ENCODE results near the gene CCDC88C.
A peak's percentile ranks its signal among the peaks of the same experiment; 100 is the strongest.
"Not testable (repeated sequence)": the region's sequence is repeated elsewhere in the genome, so short reads cannot be mapped to it uniquely, and the experiment has no call there.

CCDC88C gene

DNA sequence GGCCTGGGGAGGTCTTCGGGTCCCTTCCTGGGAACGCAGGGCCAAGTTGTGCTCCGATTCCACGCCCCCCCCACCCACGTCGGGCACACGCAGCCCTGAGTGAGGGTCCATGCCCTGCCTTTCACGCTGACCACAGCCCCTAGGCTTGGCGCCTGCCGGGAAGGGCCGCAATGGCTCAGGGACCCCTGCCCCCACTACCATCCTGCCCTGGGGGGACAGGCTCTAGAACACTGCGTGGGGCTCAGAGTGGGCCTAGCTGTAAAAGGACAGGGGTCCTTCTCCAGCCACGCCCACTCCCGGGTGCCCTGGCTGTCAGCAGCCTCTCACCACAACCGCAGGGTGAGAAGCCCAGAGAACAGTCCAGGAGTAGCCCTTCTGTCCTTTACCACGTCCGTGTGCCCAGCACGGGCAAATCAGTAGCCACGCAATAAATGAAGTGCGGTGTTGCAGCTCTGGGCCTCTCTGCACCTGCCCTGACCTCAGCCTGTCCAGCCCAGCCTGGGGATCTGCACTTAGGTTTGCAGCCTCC, 163.8 kb downstream of the CCDC88C start:
- no peak for DNase-seq (ENCODE audit: low read depth)
- TF ChIP-seq, protein P1, sequence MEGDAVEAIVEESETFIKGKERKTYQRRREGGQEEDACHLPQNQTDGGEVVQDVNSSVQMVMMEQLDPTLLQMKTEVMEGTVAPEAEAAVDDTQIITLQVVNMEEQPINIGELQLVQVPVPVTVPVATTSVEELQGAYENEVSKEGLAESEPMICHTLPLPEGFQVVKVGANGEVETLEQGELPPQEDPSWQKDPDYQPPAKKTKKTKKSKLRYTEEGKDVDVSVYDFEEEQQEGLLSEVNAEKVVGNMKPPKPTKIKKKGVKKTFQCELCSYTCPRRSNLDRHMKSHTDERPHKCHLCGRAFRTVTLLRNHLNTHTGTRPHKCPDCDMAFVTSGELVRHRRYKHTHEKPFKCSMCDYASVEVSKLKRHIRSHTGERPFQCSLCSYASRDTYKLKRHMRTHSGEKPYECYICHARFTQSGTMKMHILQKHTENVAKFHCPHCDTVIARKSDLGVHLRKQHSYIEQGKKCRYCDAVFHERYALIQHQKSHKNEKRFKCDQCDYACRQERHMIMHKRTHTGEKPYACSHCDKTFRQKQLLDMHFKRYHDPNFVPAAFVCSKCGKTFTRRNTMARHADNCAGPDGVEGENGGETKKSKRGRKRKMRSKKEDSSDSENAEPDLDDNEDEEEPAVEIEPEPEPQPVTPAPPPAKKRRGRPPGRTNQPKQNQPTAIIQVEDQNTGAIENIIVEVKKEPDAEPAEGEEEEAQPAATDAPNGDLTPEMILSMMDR (IDR thresholded peaks at IDR 0.05; ENCODE audit: low read depth, low read length, missing control alignments): no peak
- peak overlapping the region; percentile 51 for H3K4me3 ChIP-seq (ENCODE audit: low read depth, low read length)

DNA sequence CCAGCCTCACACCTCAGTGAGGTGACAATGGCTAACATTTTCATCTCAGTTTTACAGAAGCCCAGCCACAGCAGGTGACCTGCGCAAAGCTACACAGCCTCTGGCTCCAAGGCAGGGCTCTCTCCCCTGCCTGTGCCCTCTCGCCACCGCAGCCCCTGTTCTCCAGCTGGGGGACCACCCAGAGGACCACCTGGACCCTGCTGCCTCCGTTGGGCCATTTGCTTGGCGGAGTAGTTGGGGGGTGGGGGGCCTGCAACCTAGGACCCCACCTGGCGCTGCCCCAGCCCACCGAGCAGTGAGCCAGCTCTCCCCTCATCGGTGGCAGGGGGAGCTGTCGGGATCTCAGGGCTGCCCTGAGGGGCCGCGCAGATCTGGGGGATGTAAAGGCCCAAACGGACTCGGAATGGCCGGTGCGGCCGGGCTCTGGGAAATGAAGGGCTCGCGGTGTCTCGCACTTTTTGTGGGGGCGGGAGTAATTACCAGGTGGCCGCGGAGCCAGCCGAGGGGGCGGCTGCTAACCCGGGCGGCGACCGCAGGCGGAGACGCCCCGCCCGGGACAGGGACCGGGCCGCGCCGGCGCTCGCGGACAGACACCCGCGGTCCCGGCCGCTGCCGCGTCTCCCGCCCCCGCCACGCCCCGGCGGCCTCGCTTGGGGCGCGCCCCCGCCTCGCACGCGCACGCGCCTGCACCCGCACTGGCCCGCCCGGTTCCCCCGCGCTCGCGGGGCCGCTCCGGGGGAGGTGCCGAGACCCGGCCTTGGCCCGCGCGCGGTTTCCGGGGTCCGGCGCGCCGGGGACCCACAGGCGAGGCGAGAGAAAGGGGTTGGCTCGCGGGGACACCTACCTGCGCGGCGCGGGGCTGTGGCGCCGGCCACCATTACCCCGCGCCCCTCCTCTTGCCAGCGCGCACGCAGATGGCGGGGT, 164.5 kb downstream of the CCDC88C start:
- TF ChIP-seq, protein P1 (IDR thresholded peaks at IDR 0.05; ENCODE audit: low read depth, low read length, missing control alignments): peak; percentile 20
- no peak for DNase-seq (ENCODE audit: low read depth)
- peak overlapping the region; percentile 51 for H3K4me3 ChIP-seq (ENCODE audit: low read depth, low read length)

DNA sequence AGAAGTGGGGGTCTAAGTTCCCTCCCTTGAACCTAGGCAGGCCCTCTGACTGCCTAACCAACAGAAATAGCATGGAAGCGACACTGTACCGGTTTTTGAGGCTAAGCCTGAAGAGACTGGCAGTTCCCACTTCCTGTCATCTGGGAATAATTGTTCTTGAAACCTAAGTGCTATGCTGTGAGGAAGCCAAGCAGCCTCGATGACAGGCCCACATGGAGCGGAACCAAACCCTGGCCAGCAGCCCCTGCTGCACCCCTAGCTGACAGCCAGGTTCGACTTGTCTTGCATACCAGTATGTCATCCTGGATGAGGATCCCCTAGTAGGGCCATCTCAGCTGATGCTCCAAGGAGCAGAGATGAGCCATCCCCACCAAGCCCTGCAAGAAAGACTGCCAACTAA, 166.7 kb downstream of the CCDC88C start:
- no peak for DNase-seq (ENCODE audit: low read depth)
- H3K4me3 ChIP-seq (ENCODE audit: low read depth, low read length): no peak overlapping the region
- TF ChIP-seq, protein P1 (IDR thresholded peaks at IDR 0.05; ENCODE audit: low read depth, low read length, missing control alignments): no peak

DNA sequence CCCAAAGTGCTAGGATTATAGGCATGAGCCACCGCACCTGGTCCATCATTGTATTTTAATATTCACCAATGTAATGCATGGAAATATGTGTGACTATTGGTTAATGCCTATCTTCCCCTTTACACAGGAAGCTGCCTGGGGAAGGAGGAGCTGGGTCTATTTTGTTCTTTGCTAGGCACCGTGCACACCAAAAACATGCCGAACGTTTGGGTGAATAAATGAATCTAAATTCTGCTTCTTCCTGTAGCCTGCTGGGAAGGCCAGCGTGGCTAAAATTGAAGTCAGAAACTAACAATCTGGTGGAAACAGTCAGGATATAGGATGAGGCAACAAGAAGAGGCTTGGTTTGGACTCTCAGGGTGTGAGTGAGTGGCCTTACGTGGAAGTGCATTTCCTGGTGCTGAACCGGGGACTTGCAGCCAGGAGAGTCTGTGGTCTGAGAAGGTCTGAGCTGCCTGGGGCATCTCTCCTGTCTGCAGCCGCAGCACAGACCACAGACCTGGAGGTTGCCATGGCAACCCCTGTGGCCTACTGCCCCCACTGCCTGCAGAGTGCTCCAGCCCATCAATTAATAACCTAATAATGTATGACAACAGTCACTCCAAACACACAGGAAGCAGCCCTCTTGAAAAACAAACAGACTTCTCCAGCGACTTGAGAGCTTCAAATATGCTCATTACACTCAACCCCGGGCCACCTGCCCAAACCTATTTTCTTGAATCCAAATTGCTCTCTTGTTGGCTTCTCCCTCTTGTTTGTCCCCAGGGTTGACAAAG, 167.6 kb downstream of the CCDC88C start:
- H3K4me3 ChIP-seq (ENCODE audit: low read depth, low read length): no peak overlapping the region
- TF ChIP-seq, protein P1 (IDR thresholded peaks at IDR 0.05; ENCODE audit: low read depth, low read length, missing control alignments): peak; percentile 14
- DNase-seq (ENCODE audit: low read depth): peak; percentile 77

DNA sequence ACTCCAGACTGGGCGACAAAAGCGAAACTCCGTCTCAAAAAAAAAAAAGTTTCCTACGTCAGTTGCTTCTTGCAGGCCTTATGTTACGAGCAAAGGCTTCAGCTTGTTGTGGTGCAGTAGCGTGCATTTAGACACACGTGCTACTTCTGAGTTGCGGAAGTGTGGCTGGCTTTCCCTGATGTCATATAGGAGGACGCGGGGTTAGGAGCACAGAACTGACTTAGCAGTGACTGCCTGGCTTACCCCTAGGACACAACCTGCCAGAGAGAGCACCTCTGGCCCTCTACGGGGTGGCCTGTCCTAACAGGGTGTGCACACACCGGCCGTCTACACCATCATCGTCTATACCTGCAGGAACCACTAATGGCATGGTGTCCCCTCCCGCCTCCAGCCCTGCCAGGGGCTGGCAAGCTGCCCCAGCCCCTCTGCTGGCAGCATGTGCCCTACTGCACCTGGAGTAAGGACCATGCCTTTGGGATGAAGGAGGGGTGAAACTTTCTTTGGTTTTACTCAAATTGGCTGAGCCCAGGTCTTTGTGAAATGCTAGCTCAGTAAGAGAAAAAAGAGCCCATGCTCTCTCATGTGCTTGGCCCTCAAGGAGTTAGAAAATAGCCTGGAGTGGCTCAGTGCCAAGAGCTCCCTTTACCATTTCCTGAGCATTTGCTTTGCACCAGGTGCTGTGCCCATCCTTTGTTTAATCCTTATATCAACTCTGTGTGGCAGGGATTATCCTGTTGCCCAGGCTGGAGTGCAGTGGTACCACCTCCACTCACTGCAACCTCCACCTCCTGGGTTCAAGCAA, 171.4 kb downstream of the CCDC88C start:
- no peak for DNase-seq (ENCODE audit: low read depth)
- no peak overlapping the region for H3K4me3 ChIP-seq (ENCODE audit: low read depth, low read length)
- TF ChIP-seq, protein P1 (IDR thresholded peaks at IDR 0.05; ENCODE audit: low read depth, low read length, missing control alignments): no peak

DNA sequence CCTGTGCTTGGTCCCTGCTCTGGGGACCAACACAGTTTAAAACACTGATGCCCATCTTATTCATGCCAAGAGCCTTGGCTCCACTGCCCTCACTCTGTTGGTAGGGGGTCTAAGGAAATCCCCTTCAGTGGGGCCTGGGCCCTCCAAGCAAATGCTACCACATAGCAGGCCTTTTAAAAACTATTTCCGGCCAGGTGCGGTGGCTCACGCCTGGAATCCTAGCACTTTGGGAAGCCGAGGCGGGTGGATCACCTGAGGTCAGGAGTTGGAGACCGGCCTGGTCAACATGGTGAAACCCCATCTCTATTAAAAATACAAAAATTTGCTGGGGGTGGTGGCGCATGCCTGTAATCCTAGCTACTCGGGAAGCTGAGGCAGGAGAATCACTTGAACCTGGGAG, 172.0 kb downstream of the CCDC88C start:
- not testable (repeated sequence) for DNase-seq (ENCODE audit: low read depth); H3K4me3 ChIP-seq (ENCODE audit: low read depth, low read length)
